Mesodermal cell (in vitro differentiated cells): Measurements from ENCODE around the gene OR2M4.
"Not testable (repeated sequence)": the region's sequence is repeated elsewhere in the genome, so short reads cannot be mapped to it uniquely, and the experiment has no call there.

ENCODE experiments used
- H3K27ac ChIP-seq: 2 replicates; pipeline ENCODE4 v1.7.0; 2013; ENCODE audit warnings: mild to moderate bottlenecking, low read depth, low read length, moderate library complexity; ENCODE audit not compliant: severe bottlenecking
- H3K36me3 ChIP-seq: 2 replicates; pipeline ENCODE4 v1.7.1; 2013; ENCODE audit warnings: mild to moderate bottlenecking, low read length, moderate library complexity; ENCODE audit not compliant: control insufficient read depth, insufficient read depth
- H3K4me1 ChIP-seq: one replicate; pipeline ENCODE4 v1.7.1; 2013; ENCODE audit warnings: mild to moderate bottlenecking, low read length; ENCODE audit not compliant: insufficient read depth, control insufficient read depth, poor library complexity, severe bottlenecking
- H3K4me3 ChIP-seq: 2 replicates; pipeline ENCODE4 v1.7.0; 2013; ENCODE audit warnings: low read length, control low read depth, mild to moderate bottlenecking; ENCODE audit not compliant: insufficient read depth, poor library complexity, severe bottlenecking; ENCODE audit errors: extremely low read depth
- H3K9me3 ChIP-seq: 2 replicates; pipeline ENCODE4 v1.7.1; 2013; ENCODE audit warnings: mild to moderate bottlenecking, low read length, moderate library complexity; ENCODE audit not compliant: control insufficient read depth
- WGBS, 2 experiments: methylation state at CpG; one replicate each; pipeline ENCODE4 v1.1.5; 2013; ENCODE audit warnings: missing lambda C conversion rate in 2 of 2; ENCODE audit not compliant: insufficient coverage in 2 of 2; 5-methylcytosine and 5-hydroxymethylcytosine counted together

OR2M4 gene

DNA sequence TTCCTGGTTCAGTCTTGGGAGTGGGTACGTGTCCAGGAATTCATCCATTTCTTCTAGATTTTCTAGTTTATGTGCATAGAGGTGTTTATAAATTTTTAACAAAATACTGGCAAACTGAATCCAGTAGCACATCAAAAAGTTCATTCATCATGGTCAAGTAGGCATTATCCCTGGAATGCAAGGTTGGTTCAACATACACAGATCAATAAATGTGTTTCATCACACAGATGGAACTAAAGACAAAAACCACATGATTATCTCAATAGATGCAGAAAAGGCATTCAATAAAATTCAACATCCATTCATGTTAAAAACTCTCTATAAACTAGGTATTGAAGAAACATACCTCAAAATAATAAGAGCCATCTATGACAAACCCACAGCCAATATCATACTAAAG is 28.1 kb downstream of the OR2M4 start:
- H3K4me1 ChIP-seq, H3K4me3 ChIP-seq, H3K27ac ChIP-seq, H3K36me3 ChIP-seq: not testable (repeated sequence)
- H3K9me3 ChIP-seq = peaks cover 24% of the 10 kb centered on the region
- WGBS, 2 experiments = no CpG with 5 or more reads among the region's 1 CpG

DNA sequence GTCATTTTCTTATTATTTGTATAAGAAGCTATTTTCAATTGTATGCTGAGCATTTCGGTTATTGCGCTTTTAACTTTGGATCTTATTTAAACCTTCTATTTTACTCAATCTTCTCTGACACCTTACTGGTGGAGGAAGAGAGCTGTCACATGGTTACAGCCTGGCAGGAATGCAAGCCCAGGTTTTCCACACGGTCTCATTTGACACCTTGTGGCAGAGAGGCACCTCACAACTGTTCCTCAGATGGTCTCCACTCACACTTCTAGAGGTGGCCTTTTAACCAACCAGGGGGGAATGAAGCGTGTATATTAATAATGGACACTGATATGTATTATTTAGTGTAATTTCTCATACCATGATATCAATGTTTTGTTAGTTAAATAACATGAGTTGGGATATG is 37.0 kb downstream of the OR2M4 start:
- no CpG with 5 or more reads among the region's 4 CpGs for WGBS, 2 experiments
- H3K4me1 ChIP-seq = no peaks in the 10 kb centered on the region
- H3K27ac ChIP-seq = no peak overlapping the region
- no peaks in the 10 kb centered on the region for H3K36me3 ChIP-seq
- no peak overlapping the region for H3K4me3 ChIP-seq
- H3K9me3 ChIP-seq = peaks cover 24% of the 10 kb centered on the region

DNA sequence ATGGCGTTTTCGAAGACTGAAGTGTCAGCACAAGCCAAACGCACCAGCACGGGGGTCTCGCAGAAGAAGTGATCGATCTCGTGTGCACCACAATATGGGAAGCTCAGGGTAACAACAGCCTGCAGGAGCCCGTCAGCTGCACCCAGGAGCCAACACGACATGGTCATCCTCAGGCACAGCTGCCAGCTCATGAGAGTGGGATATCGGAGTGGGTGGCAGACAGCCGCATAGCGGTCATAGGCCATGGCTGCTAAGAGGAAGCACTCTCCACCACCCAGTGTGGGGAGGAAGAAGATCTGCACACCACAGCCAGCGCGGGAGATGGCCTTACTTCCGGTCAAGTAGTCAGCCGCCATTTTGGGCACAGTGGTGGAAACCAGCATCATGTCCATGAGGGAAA is 42.0 kb downstream of the OR2M4 start:
- not testable (repeated sequence) for H3K36me3 ChIP-seq
- H3K9me3 ChIP-seq = peaks cover 33% of the 10 kb centered on the region
- 50 to 60% methylated on average over 2 to 4 of the region's 16 CpGs for WGBS, 2 experiments

DNA sequence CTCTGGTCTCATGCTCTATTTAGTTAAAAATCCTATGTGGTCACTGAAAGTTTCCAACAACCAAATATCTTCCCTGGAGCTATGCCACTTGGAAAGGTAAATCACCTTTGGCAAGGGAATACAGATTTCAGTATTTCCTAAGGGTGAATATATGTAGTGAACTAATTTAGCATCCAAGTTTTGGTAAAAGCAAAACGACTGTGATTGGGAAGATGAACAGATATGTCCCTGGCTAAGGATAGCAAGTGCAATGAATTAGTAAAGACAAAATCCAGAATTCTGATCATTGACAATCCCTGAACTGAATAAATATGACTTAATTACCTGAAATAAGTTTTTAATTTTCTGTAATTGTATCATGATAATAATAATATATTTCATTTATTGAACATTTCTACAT is 46.7 kb downstream of the OR2M4 start, which contains the start of gene OR2T33:
TSS of gene OR2T33 (minus strand) at position 101 of the 400 bp plus-strand sequence. CDS start 4,162 bp downstream, outside the sequence.
- no peak within 1 kb of the TSS for H3K27ac ChIP-seq
- no peaks in the 10 kb centered on the region for H3K4me1 ChIP-seq
- H3K36me3 ChIP-seq = no peaks in the 10 kb centered on the region
- peaks cover 45% of the 10 kb centered on the region for H3K9me3 ChIP-seq
- 20% methylated on average over 1 of the region's 1 CpG; no CpG with 5 or more reads in 1 of the 2 experiments for WGBS, 2 experiments
- H3K4me3 ChIP-seq = no peak within 1 kb of the TSS

More for the DNA sequence above, 42.0 kb downstream of the OR2M4 start:
- H3K4me3 ChIP-seq, H3K27ac ChIP-seq, H3K4me1 ChIP-seq: not testable (repeated sequence)

DNA sequence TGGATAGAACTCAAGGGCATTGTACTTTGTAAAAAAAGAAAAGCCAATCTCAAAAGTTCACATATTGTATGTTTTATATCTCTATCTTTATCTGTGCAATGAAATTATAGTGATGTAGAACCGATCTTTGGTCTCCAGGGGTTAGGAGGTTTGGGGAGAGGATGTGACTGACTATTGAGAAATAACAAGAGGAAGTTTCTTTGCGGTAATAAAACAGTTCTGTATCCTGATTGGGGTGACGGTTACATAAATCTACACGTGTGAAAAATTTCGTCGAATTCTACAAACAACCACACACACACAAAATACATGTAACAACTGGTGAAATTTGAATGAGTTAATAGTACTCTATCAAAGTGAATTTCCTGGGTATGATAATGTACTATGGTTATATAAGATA is 57.2 kb downstream of the OR2M4 start:
- Histone ChIP-seq H3K4me3 (no peak overlapping the region), H3K27ac (no peak overlapping the region), H3K9me3 (peaks cover 40% of the 10 kb centered on the region), H3K36me3 (no peaks in the 10 kb centered on the region), H3K4me1 (no peaks in the 10 kb centered on the region)
- no CpG with 5 or more reads among the region's 6 CpGs for WGBS, 2 experiments
